ENCODE data around the gene FOXA2. TPM values are rescaled to one million over a fixed set of nuclear protein-coding genes. Genes with fewer than 3 reads are reported as not detected.

FOXA2 gene
- total and polyA plus RNA-seq, 9 of the 15 experiments (the other 6 are each of a cell fraction or from before 2014, with no cell fraction given): 0.10 to 1.0 (median 0.25) TPM

DNA sequence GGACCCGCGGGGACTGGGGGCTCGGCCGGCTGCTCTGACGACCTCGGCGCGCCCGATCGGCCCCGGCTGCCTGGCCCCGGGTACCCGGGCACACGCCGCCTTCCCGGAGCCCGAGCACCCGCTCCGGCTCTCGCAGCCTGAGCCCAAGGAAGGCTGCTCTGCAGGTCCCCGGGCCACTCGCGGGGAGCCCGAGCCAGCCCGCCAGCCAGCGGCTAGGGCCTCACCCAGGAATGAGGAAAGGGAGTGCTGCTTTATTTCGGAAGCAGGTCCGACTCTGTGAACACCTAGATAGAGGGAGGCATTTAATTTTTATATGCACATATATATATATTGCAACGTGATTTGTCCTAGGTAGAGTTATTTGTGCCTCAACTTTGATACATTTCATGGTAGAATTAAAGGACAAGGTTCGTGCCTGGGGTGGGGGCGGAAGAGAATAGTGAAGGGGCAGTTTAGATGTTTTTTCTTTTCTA, 15.5 kb downstream of the FOXA2 start (continued):
- TF ChIP-seq, protein P1, sequence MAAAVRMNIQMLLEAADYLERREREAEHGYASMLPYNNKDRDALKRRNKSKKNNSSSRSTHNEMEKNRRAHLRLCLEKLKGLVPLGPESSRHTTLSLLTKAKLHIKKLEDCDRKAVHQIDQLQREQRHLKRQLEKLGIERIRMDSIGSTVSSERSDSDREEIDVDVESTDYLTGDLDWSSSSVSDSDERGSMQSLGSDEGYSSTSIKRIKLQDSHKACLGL (CRISPR knock-in tag; IDR thresholded peaks at IDR 0.05; ENCODE audit: borderline replicate concordance, poor library complexity, severe bottlenecking): no peak
- TF ChIP-seq NELFE (IDR thresholded peaks at IDR 0.05; ENCODE audit: insufficient read depth, insufficient read length) (no peak), NR2C1 (IDR thresholded peaks at IDR 0.05) (no peak), NR2C1 (tag; IDR thresholded peaks at IDR 0.05) (no peak)
- TF ChIP-seq, protein P2, sequence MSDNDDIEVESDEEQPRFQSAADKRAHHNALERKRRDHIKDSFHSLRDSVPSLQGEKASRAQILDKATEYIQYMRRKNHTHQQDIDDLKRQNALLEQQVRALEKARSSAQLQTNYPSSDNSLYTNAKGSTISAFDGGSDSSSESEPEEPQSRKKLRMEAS (CRISPR knock-in tag; IDR thresholded peaks at IDR 0.05): no peak

DNA sequence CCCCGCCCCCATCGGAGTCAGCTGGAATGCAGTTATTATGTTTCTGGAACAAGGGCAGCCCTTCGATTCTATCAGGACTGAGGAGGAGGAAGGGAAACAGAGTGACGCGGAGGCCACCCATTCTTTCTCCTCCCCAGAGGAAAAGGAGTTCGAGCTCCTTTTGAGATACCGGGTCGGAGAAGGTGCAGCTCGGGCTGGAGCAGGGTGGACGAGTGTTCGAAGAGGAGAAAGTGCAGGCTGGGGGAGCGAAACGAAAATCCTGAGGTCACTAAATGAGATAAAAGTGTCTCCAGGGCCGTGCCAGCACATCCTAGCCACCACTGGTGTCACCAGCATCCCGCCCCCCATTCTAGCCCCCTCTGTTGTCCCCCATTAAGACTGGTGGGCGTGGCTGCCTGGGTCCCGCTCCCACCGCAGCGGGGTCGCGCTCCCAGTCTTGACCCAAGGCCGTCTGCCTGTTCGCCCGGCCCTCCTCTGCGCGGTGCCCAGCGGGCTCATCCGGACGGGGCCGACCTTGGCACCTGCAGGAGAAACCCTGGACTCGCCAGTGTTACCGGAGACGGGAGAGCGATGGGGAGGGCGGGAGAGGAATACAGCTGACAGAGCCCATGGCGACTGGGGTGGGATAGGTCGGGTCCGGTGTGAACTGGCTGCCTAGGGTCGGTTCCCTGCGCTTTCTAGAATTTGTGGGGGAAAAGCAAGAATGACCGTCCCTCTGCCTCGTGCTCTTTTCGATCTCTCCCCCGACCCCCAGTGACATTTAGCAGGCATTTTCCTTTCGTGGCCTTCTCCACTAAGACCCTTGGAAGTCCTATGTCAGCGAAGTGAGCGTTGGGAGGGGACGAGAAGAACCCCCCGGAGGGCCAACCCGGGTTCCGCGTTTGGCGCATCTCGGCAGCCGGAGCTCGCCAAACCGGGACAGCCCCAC, 16.2 kb downstream of the FOXA2 start:
- Histone ChIP-seq H3K27me3 (ENCODE audit: control insufficient read depth in 2 of 2, insufficient read depth in 2 of 2, low read length in 2 of 2) (no peaks in the 10 kb centered on the region; a peak in 1 of 5 replicates), H2AFZ (ENCODE audit: low read depth, low read length) (peak overlapping the region; percentile 46; the same call in 1 of the 2 replicates), H3K9me3 (replicated peaks; ENCODE audit: control insufficient read depth, insufficient read depth, low read depth, low read length) (no peaks in the 10 kb centered on the region), H3K4me3 (no peak overlapping the region), H4K20me1 (replicated peaks; ENCODE audit: control insufficient read depth, insufficient read depth, low read length) (no peaks in the 10 kb centered on the region), H3K4me1 (replicated peaks in 1 of 2; ENCODE audit: control insufficient read depth in 2 of 2, insufficient read depth in 2 of 2, low read length in 2 of 2) (peaks cover 6 to 12% of the 10 kb centered on the region in 2 experiments; a peak in 4 of 5 replicates), H3K9me1 (ENCODE audit: control insufficient read depth, insufficient read depth, low read length) (no peaks in the 10 kb centered on the region), H3K79me2 (ENCODE audit: control insufficient read depth, insufficient read depth, low read length) (no peaks in the 10 kb centered on the region), H3K4me2 (ENCODE audit: insufficient read depth, low read length) (no peak overlapping the region; the same call in 1 of the 2 replicates), H3K36me3 (ENCODE audit: control insufficient read depth, insufficient read depth, low read length) (no peaks in the 10 kb centered on the region), H3K27ac (ENCODE audit: extremely low read depth, low read depth, low read length) (no peak overlapping the region), H3K9ac (ENCODE audit: insufficient read depth in 1 of 2, low read depth in 2 of 2, low read length in 2 of 2) (no peak overlapping the region)
- no peak for DNase-seq (ENCODE audit: extremely low read depth in 1 of 4, low spot score in 3 of 4)
- ChIA-PET CTCF (ENCODE audit: low intra/inter-chr PET ratio) (no interaction called here), POLR2A (interaction anchor here (0.6 kb wide), 1 partner anchor 136 kb away, joined by 5 read pairs; no protein-coding TSS in a partner anchor)
- intact Hi-C loops (cut with micrococcal nuclease): no loop called here
- TF ChIP-seq, protein P3, sequence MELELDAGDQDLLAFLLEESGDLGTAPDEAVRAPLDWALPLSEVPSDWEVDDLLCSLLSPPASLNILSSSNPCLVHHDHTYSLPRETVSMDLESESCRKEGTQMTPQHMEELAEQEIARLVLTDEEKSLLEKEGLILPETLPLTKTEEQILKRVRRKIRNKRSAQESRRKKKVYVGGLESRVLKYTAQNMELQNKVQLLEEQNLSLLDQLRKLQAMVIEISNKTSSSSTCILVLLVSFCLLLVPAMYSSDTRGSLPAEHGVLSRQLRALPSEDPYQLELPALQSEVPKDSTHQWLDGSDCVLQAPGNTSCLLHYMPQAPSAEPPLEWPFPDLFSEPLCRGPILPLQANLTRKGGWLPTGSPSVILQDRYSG (tag; conservative IDR thresholded peaks at IDR 0.05; ENCODE audit: low read depth): no peak
- TF ChIP-seq, protein P4, sequence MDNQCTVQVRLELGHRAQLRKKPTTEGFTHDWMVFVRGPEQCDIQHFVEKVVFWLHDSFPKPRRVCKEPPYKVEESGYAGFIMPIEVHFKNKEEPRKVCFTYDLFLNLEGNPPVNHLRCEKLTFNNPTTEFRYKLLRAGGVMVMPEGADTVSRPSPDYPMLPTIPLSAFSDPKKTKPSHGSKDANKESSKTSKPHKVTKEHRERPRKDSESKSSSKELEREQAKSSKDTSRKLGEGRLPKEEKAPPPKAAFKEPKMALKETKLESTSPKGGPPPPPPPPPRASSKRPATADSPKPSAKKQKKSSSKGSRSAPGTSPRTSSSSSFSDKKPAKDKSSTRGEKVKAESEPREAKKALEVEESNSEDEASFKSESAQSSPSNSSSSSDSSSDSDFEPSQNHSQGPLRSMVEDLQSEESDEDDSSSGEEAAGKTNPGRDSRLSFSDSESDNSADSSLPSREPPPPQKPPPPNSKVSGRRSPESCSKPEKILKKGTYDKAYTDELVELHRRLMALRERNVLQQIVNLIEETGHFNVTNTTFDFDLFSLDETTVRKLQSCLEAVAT (IDR thresholded peaks at IDR 0.05): no peak
- no peak for TF ChIP-seq BRF1 (IDR thresholded peaks at IDR 0.05; ENCODE audit: borderline replicate concordance, extremely low read depth, insufficient read length)
- no peak for TF ChIP-seq ZNF583 (CRISPR knock-in tag; IDR thresholded peaks at IDR 0.05)
- TF ChIP-seq, protein P2 (CRISPR knock-in tag; IDR thresholded peaks at IDR 0.05): no peak
- no peak for TF ChIP-seq ZBTB17 (CRISPR knock-in tag; IDR thresholded peaks at IDR 0.05)
- no peak for TF ChIP-seq CEBPB (tag; IDR thresholded peaks at IDR 0.05)
- WGBS (ENCODE audit: insufficient coverage, low coverage, missing lambda C conversion rate): 39% methylated on average over 14 of the region's 57 CpGs
- FAIRE-seq: no peak
- no TSS peak for BruUV-seq (replicated peaks)
- no peak for ATAC-seq
- in situ Hi-C loops (cut with MboI): no loop called here

All from K562 (cell line).